Smooth muscle cell (in vitro differentiated cells): ENCODE measurements around the gene RPL6. TPM values are rescaled to one million over a fixed set of nuclear protein-coding genes. Genes with fewer than 3 reads are reported as not detected.

Experiments used
- DNase-seq: peaks from one replicate; lab custom pipeline; 2025; ENCODE audit not compliant: unreplicated experiment; lab: John Stamatoyannopoulos, UW
- H2AFZ ChIP-seq: fragments of 200-600 bp; sonication (generic); 2 replicates; pipeline ENCODE4 v1.6.0; 2016; ENCODE audit warnings: antibody characterized with exemption, low read depth, mild to moderate bottlenecking
- H3F3A ChIP-seq: fragments of 200-600 bp; sonication (generic); 2 replicates; pipeline ENCODE4 v1.6.0; 2017; ENCODE audit warnings: antibody characterized with exemption, low read depth
- H3K27ac ChIP-seq: fragments of 200-600 bp; sonication (generic); 2 replicates; pipeline ENCODE4 v1.5.1; 2016; ENCODE audit warnings: low read depth, mild to moderate bottlenecking
- H3K27me3 ChIP-seq: fragments of 200-600 bp; sonication (generic); 2 replicates; pipeline ENCODE4 v1.6.1; 2016; ENCODE audit warnings: low read depth, mild to moderate bottlenecking
- H3K36me3 ChIP-seq: fragments of 200-600 bp; sonication (generic); 2 replicates; pipeline ENCODE4 v1.5.1; 2016; ENCODE audit warnings: low read depth
- H3K4me1 ChIP-seq: fragments of 200-600 bp; sonication (generic); 2 replicates; pipeline ENCODE4 v1.5.1; 2016; ENCODE audit warnings: low read depth
- H3K4me2 ChIP-seq: fragments of 200-600 bp; sonication (generic); 2 replicates; pipeline ENCODE4 v1.6.0; 2016; ENCODE audit warnings: mild to moderate bottlenecking
- H3K4me3 ChIP-seq: fragments of 200-600 bp; sonication (generic); 2 replicates; pipeline ENCODE4 v1.5.1; 2016; ENCODE audit warnings: mild to moderate bottlenecking
- H3K79me2 ChIP-seq: fragments of 200-600 bp; sonication (generic); 2 replicates; pipeline ENCODE4 v1.6.0; 2016; ENCODE audit warnings: low read depth, mild to moderate bottlenecking
- H3K9ac ChIP-seq: fragments of 200-600 bp; sonication (generic); 2 replicates; pipeline ENCODE4 v1.6.0; 2016; ENCODE audit warnings: low read depth
- H3K9me3 ChIP-seq: fragments of 200-600 bp; sonication (generic); replicated peaks from 2 replicates; pipeline ENCODE4 v1.5.1; 2016; ENCODE audit warnings: low read depth
- H4K20me1 ChIP-seq: fragments of 200-600 bp; sonication (generic); 2 replicates; pipeline ENCODE4 v1.6.0; 2016; ENCODE audit warnings: low read depth
- CTCF ChIP-seq: fragments of 200-600 bp; sonication (generic); IDR thresholded peaks from 2 replicates; pipeline ENCODE4 v1.5.1; 2017; ENCODE audit warnings: borderline replicate concordance, mild to moderate bottlenecking, antibody characterized with exemption; ENCODE audit not compliant: insufficient read depth, poor library complexity, severe bottlenecking
- WGBS: methylation state at CpG from one replicate; pipeline ENCODE4 v1.1.7; 2016; ENCODE audit warnings: low lambda C conversion rate; 5-methylcytosine and 5-hydroxymethylcytosine counted together
- polyA plus RNA-seq: library from polyadenylated mRNA; unstranded; fragments of >200 nt; fragmentation: Nextera tagmentation; extraction: Ambion mirVana; gene quantifications from 2 replicates; pipeline ENCODE4 v1.2.1, GENCODE V29; 2016
- total RNA-seq: library from RNA; depleted of rRNA; stranded (reverse); fragments of >200 nt; gene quantifications from 2 replicates; pipeline ENCODE4 v1.2.3, GENCODE V29; 2014

RPL6 gene
- total and polyA plus RNA-seq, 2 experiments from 2014 or later: 333 to 1,797 TPM

DNA sequence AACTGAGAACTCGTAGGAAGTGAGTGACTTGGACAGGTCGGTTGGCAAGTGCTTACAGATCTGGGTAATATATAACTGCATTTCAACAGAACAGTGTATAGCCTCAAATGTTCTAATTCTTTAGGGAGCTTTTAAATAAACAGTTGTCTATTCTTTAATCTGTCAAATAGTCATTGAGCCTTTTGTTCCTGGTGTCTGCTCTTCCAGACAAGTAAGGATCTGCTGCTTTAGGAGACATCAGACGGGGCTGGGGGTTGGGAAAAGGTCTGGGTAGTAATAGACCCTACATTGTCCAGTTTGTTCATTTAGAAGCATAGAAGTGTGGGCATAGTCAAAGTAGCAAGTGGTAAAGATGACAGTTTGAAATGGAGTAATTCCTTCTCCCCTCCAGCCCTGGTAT is 11.3 kb upstream of the RPL6 start:
- Histone ChIP-seq H3F3A (no peaks in the 10 kb centered on the region), H3K79me2 (peaks cover 76% of the 10 kb centered on the region), H2AFZ (no peak overlapping the region), H3K27me3 (no peaks in the 10 kb centered on the region), H4K20me1 (peaks cover 62% of the 10 kb centered on the region), H3K9me3 (no peaks in the 10 kb centered on the region), H3K4me3 (peak overlapping the region; percentile 79), H3K27ac (no peak overlapping the region), H3K4me2 (peak overlapping the region; percentile 94), H3K36me3 (no peaks in the 10 kb centered on the region), H3K4me1 (peaks cover 15% of the 10 kb centered on the region), H3K9ac (peak overlapping the region; percentile 100)
- WGBS: 93% methylated on average over 3 of the region's 3 CpGs
- no peak for DNase-seq
- no peak for TF ChIP-seq CTCF

DNA sequence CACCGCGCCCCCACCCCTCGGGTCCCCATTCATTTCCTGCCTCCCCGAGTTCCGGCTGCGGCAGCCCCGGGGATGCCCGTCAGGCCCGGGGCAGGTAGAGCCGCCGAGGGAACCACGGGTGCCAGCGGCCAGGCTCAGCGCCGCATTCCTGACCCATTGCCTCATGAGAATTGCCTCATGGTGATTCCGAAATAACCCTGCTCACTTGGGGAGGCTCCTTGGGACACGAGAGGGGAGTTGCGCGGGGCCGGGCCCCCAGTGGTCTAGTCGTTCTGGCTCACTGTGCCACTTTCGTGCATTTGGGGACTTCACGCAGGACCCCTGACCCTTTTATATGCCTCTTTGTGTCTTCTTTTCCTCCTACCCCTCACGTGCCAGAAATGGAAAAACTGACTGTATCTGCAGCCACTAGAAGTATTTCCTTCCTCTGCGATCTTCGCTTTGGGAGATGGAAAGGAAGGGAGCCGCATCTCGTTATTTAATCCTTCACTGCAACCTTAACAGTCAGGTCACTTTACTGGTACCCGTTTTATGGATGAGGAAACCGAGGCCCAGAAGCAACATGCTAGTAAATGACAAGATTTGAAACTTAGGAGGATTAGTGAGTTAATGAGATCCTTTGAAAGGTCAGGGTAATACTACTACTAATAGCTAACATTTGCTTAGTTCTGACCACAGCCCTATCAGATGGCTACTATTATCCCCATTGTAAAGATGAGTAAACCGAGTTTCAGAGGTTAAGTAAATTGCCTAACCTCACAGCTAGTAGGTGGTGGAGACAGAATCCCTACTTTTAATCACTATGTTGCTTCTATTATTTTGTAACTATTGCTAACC is 10.1 kb upstream of the RPL6 start:
- no peaks in the 10 kb centered on the region for H3K9me3 ChIP-seq
- WGBS: 5% methylated on average over 31 of the region's 31 CpGs
- no peak overlapping the region for H2AFZ ChIP-seq
- no peak for TF ChIP-seq CTCF
- H3K79me2 ChIP-seq: peaks cover 64% of the 10 kb centered on the region
- DNase-seq: peak; percentile 49
- H3K4me2 ChIP-seq: peak overlapping the region; percentile 94
- peaks cover 50% of the 10 kb centered on the region for H4K20me1 ChIP-seq
- peak overlapping the region; percentile 79 for H3K4me3 ChIP-seq
- H3K27ac ChIP-seq: peak overlapping the region; percentile 97
- no peaks in the 10 kb centered on the region for H3K27me3 ChIP-seq
- H3F3A ChIP-seq: no peaks in the 10 kb centered on the region
- H3K9ac ChIP-seq: peak overlapping the region; percentile 100
- H3K4me1 ChIP-seq: peaks cover 15% of the 10 kb centered on the region
- no peaks in the 10 kb centered on the region for H3K36me3 ChIP-seq

DNA sequence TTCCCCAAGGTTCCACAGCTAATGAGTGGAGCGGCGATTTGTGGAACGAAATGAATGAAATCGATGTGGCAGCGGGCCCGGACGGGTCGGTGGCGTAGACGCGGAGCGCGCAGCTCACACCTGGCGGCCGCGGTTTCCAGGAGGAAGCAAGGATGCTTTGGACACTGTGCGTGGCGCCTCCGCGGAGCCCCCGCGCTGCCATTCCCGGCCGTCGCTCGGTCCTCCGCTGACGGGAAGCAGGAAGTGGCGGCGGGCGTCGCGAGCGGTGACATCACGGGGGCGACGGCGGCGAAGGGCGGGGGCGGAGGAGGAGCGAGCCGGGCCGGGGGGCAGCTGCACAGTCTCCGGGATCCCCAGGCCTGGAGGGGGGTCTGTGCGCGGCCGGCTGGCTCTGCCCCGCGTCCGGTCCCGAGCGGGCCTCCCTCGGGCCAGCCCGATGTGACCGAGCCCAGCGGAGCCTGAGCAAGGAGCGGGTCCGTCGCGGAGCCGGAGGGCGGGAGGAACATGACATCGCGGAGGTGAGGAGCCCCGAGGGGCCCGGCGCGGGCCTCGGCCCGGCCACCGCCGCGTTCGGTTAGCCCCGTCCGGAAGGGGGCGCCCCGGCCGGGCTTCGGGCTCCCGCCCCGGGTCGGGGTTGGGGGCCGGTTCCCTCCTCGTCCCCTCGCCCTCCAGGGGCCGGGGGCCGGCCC is 9.3 kb upstream of the RPL6 start, which contains the start of gene PTPN11:
TSS of gene PTPN11 (plus strand) at position 340 of the 689 bp plus-strand sequence. CDS start at position 505, 165 bp downstream.
- peak within 1 kb of the TSS; percentile 64 for H2AFZ ChIP-seq
- TF ChIP-seq CTCF: peak; percentile 59
- H3K9ac ChIP-seq: peak within 1 kb of the TSS; percentile 100
- H3K27me3 ChIP-seq: no peaks in the 10 kb centered on the region
- H3K4me1 ChIP-seq: peaks cover 15% of the 10 kb centered on the region
- H3K9me3 ChIP-seq: no peaks in the 10 kb centered on the region
- H3K36me3 ChIP-seq: no peaks in the 10 kb centered on the region
- whole genome bisulfite sequencing: 2% methylated on average over 48 of the region's 89 CpGs
- H3K4me2 ChIP-seq: peak within 1 kb of the TSS; percentile 94
- H3K79me2 ChIP-seq: peaks cover 56% of the 10 kb centered on the region
- H3F3A ChIP-seq: no peaks in the 10 kb centered on the region
- H4K20me1 ChIP-seq: peaks cover 42% of the 10 kb centered on the region
- H3K27ac ChIP-seq: peak within 1 kb of the TSS; percentile 97
- DNase-seq: peak; percentile 81
- peak within 1 kb of the TSS; percentile 79 for H3K4me3 ChIP-seq
